Measurements from ENCODE around the gene RGS3.

Gene RGS3

DNA sequence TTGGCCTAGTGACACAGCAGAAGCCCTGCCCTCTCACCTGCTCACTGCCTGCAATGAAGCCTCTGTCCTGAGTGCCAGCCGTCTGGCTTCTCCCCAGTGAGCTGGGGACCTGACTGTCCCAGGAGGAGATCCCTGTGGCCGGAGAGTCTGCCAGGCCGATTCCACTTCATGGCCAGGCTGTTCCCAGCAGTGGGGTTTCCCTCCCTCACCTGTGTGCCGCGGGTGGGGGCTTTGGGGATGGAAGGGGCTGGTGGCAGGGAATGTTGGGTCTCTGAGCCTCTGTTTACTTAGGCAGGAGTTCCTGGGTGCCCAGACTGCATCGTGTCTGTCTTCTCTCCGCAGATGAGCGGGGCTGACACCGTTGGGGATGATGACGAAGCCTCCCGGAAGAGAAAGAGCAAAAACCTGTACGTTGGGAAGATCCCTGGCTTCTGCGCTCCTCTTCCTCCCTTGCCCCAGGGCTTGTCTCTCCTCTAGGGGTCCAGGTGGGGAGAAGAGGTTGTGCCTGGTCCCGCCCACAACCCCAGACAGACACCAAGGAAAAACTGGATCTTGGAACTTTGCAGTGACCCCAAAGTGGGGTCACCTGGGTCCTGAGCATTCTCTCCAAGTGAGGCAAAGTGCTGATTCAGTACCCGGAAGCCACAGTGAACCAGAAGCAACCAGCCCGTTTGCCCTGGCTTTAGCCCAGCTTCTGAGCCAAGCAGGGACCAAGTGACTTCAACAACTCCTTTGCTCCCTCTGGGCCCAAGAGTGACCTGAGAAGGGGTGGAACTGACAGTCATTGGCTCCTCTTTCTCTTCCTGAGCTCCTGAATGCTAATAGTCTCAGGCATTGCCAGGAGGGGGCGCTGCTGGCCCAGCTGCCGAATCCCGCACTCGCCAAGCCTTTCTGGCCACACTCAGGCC is 127.7 kb downstream of the RGS3 start:
- peak; percentile 58 for DNase-seq

DNA sequence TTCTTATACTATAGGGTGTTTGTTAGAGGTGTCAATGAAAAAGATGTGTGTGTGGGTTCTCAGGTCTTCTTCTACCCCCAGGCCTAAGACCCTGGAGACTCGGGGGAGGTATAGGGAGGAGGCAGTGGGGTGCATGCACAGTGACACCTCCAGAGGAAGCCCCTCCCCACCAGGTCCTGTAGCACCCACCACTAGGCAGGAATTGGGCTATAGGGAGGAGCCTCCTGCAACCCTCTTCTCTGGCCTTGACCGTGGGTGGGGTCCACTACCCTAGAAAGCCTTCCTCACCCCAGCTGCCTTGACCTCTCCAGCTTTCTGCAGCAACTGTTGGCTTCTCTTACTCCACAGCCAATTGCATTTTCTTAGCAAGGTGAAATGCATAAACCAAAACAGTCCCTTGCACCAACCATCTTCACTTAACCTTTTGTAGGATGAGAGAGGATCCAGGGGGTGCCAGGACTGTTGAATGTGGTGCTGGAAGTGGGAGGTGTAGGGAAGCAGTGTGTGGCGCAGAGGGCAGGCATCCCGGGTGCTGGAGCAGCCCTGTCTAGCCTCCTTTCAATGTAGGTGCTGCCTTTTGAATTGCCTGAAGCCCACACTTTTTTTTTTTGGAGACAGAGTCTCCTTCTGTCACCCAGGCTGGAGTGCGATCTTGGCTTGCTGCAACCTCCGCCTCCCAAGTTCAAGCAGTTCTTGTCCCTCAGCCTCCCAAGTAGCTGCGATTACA is 128.5 kb downstream of the RGS3 start:
- no peak for DNase-seq

DNA sequence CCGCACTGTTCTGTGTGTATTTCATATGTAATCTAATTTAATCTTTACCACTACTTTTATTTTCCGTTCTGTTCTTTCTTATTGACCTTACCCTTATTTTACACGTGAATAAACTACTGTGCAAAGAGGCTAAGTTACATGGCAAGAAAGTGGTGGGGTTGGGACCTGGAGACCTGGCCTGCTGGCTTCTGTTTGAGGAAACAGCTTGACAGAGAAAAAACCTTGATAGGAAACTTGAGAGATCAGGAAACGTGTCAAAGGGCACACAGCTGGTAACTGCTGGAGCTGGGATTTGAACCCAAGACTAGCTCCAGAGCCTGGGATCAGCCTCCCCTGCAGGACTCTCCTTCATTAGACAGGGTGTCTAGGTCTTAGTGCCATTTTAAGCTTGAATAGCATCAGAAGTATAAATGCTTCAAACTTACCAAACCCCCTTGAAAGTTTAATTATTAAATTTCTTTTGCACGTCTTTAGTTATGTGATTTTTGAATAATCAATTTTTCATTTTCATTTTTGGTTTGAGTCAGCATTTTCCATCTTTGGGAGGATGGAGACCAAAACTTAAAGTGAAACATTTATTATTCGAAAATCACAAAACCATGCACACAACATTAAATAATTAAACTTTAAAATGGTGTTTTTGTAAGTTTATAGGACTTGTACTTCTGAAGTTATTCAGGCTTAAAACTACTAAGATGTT is 129.5 kb downstream of the RGS3 start:
- DNase-seq: no peak

DNA sequence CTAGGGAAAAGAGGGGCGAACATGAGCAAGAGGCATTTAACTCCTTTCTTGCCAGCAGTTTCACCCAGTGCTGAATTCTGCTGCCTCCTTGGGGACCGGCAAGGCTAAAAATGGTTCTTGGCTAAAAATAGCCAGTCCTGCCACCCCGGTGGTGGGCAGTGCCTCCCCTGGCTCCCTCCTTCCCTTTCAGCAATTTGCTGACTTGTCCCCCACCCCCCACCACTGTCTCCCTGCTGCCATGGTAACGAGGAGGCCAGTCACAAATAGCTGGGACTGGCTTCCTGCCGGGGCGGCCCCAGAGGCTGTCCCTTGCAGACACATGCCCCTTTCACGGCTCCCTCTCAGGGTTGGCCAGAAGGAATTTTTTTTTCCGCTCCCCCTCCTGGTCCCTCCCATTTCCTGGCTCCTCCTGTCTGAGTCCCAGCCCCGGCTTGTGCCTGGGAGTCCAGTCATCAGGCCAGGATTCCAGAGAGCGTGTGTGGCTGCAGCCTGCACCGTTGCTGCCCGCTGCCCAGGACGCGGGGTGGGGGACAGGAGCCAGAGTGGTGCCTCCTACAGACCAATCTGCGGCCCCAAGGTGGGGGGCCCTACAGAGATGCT is 130.3 kb downstream of the RGS3 start:
- DNase-seq: no peak

DNA sequence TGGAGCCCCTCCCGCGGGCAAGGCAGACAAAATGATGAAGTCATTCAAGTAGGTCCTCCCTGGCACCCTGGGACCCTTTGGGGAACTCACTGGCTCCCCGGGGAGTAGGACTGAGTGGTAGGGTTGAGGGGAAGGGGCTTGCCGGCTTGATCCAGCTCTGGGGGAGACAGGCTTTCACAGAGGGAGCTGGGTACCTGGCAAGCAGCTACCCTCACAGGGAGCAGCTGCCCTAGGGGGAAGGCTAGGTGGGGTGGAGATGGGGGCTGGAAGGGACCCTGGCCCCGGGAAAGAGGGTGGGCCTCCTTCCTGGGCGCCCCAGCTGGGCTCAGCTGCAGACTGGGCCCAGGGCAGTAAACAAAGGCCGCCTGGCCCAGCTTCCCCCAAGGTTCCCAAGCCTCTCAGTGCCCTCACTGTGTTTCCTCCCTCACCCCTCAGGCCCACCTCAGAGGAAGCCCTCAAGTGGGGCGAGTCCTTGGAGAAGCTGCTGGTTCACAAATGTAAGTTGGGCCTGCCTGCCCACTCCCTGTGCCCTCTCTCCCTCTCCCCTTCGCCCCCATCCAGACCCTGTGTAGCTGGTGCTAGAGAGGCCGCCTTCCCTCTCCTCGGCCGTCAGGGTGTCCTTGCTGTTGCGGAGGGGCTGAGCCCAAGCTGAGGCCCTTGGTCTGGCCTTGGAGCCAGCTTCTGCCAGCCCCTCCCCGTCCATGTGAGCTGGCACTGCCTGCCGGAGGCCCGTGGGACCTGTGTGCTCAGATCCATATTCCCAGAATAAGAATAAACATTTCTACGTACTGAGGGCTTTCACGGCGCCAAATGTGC is 131.2 kb downstream of the RGS3 start:
- no peak for DNase-seq

DNA sequence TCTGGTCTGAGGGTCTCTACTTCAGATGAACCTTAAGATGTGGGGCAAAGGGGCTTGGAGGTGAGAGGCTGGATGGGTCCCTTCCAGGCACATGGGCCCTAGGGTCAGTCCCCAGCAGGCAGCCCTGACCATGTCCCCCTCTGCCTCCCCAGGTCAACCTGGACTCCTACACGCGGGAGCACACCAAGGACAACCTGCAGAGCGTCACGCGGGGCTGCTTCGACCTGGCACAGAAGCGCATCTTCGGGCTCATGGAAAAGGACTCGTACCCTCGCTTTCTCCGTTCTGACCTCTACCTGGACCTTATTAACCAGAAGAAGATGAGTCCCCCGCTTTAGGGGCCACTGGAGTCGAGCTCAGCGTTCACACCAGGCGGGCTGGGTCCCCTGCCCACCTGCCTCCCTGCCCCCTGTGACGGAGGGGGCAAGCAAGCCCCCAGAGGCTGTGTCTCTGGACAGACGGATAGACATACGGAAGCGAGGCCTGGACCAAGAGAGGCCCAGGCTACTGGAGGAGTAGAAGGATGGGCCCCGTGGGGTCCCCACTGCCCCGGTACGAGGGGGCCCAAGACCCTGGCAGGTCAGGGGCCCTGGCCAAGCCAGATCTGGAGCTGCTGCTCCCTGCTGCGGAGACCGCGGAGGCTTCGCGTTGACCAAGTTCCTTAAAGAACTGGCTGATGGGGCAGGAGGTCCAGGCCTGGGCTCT is 133.2 kb downstream of the RGS3 start:
- no peak for DNase-seq

DNA sequence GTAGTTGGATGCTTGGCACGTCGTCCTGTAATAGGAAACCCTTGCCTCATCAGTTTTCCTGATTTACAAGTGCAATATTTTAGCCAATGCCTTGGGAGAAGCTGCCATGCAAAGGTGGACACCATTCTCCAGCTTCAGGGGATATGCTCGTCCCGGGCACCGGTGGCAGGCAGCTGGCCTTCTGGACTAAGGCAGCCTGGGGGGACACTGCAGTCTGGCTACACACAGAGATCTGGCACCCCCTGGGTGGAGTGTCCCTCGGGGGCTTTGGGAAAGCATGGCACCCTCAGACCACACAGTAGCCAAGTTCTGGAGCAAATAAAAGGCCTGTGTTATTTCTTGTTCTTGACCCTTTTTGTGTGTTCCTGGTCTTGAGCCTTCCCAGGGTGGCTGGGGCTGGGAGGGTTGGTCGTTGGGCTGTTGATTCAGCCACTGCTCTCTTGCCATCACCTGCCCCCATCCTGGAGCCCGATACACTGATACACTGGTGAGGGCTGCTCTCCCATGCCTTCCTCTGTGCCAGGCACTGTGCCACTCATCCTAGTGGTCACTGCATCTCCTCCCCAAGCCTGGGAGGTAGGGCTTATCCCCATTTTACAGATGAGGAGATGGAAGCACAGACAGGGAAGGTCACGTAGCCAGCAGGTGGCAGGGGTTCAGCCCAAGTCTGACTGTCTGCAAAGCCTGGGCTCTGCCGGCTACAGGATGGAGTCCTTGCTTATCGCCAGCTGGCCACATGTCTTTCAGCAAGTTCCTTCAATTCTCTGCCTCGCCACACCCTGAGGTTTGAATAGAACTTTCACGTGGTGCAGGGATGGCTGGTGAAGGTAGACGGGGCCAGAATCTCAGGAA is 134.1 kb downstream of the RGS3 start:
- DNase-seq: no peak

DNA sequence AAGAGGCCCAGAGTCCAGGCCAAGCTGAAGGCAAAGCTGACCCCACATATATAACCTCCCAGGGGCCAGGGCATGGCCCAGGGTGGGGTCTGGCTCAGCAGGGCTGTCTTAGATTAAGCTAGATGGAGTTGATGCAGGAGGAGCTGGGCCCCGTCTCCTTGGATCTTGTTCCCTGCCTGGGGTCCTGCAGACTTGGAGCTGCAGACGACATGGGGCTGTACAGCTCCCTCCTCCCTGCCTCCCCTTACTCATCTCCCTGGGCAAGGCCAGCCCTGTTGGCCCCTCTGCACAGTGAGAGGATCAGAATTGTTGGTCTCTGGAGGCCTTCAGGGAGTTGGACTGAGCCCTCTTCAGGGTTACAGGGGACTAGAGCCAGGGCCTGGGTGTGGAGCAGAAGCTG is 134.9 kb downstream of the RGS3 start:
- no peak for DNase-seq

DNA sequence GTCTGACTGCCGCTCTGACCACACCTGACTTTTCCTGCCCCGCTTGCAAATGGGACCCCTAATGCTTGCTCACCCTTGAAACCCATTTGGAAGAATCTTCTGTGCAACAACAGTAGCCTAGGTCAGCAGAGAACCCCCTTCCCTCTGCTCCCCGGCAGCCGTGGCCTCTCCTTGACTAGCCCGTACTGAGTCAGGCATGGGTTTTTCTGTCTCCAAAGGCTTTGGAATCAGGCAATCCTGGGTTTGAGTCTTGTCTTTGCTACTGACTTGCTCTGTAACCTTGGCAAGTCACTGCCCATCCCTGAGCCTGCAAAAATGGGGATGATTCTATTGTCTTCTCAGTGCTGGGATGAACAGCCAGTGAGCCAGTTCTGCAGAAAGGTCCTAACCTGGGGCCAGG is 135.4 kb downstream of the RGS3 start:
- no peak for DNase-seq

DNA sequence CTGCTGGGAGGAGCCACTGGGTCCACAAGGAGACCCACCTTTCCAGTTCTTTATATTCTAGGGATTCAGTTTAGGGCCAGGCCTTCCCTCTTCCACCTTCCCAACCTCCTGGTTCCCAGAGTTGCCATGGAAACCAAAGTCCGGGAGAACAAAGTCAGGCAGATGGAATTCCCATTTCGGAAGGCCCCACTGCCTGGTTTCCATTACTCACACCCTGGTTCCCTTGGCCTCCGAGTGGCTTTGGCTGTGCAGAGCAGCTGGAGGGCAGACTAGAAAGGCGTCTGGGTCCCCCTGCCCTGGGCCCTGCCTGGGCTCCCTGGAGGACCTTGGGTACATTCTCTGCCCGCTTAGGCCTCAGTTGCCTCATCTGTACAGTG is 136.1 kb downstream of the RGS3 start:
- DNase-seq: no peak

DNA sequence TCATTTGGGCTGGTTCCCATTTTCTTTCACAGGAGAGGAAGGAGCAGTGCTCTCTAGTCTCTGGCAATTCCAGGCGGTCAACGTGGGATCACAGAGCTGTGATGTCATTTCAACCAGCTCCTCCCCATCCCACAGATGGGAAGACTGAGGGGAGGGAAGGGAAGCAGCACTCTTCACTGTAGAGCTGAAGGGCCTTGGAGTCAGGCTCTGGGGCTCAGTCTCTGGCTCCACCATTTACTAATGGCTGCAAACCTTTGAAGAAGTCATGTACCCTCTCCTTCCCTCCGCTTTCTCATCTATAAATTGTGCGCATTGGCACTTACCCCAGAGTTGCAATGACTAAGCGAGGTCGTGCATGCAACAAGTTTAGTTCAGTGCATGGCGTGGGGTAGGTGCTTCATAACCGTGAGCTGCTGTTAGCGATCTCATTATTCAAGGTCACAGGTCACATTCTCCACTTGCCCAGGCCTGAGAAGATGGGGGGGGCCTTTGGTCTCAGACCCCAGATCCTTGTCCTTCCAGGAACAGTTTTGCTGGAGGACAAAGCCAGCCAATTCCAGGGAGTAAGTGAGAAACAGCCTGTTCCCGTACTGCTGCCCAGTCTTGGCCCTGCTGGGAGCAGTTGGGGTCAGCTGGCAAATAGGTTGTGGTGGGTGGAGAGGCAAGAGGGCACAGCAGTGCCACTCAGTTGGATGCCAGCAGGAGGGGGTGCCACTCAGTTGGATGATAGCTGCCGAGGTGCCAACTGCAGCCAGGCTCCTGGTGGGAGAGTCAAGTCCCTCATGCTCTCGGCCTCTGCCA is 136.7 kb downstream of the RGS3 start:
- no peak for DNase-seq

DNA sequence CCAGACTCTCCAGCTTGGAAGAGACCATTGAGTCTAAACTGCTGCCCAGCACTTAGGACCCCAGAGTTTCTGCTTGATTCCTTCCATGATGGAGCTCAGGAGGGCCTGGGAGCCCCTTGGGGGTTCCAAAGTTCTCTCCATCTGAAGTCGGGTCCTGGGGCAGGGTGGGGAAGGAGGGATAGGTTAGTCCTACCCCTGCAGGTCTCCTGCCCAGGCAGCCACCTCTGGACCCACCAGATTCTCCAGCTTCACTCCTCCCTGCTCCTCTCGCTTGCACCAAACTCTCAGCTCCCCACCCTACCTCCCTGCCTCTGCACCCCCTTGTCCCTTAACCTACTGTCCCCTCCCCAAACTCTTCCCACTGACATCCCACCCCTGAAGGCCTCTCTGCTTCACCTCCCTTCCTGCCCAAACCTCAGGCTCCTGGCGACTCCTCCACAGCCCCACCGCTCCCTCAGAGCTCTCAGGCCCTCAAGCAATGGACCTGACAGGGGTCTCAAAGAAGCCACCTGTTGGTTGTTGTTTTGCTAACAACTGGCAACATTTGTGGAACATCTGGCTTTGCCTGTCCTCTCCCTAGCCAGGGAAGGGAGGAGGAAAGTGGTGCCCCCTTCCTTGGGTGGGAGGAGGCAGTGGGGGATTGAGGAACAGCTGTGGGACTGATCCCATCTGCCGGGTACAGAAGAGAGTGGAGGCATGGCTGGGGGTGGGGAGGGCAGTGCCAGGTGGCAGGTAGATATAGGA is 137.5 kb downstream of the RGS3 start:
- no peak for DNase-seq

DNA sequence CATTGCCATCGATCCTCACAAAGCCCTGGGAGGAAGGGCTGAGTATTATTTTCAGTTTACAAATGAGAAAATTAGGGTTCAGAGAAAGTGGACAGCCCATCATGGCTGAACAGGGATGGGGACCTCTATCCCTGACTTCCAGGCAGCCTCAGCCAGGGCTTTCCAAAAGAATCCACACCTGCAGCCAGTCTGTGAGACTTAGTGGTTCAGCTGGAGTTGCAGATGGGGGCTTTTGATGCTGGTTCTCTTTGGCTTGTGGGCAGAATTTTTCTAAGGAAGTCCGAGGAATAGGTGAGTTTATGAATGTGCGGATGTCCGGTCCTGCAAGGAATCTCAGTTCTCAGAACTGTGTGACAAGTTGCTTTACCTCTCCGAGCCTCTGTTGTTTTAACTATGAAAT is 138.1 kb downstream of the RGS3 start:
- no peak for DNase-seq

DNA sequence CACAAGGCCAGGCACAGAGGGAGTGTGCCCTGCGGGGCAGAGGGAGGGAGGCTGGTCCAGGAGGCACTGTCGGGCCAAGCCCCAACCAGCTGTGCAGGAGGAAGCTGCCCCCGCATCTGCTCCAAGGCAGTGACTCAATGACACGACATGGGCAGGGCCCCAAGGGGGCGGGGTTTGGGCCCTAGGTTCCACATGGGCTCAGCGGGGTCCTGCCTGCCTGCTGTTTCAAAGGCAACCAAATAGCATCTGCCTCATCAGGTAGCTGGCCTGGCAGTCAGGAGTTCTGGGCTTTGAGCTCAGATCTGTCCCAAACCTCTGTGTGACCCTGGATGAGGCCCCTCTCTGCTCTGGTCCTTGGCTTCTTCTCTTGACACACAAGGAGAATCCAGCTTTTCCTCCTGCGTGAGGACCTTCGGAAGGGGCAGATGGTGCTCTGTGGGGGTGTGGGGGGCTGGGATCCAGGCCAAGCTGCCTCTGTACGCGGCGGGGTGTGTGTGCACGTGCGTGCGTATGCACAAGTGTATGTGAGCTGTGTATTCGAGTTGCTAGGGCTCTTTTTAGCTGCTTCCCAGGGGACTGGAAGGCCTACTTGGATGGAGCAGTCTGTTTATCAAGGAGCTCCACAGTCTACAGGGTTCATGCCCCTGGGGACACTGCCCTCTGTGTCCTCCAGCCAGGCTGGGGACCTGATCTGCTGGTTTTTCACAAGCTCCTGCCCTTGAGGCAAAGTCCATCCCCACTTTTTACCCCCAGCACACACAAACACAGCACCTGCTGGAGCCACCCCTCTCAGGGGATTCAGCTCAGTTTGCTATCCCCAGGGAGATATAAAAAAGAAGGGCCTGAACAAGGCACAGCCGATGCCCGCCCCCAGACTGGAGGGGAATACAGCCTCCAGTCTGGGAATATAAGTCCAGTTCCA is 138.9 kb downstream of the RGS3 start:
- DNase-seq: no peak

DNA sequence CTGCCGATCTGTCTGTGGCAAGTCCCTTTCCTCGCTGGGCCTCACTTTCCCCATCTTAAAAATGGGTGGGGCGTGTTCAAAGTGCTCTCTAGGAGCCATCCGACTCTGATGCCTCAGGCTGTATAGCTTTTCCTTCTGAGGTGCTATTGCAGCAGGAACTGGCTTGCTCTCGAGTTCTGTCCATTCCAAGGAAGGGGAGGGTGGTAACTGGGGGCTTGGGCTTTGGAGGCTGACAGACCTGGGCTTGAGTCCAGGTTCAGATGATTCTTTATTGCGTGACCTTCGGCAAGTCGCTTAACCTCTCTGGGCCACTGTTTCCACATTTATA is 139.5 kb downstream of the RGS3 start:
- DNase-seq: no peak

DNA sequence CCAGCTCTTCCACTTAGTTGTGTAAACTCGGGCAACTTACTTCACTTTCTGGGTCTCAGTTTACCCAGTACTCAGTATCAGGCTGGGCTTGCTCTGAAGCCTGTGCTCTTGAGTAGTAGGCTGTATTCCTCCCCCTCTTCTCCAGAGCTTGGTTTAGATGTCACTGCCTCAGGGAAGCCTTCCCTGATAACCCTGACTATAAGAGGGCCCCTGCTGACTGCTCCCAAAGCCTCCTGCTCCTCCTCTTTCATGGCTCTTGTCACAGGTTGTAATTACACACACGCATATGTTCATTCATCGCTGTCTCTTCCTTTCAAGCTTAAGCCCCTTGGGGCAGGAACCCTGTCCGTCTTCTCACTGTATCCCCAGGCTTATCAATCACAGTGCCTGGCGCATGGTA is 140.2 kb downstream of the RGS3 start:
- DNase-seq: peak; percentile 8

DNA sequence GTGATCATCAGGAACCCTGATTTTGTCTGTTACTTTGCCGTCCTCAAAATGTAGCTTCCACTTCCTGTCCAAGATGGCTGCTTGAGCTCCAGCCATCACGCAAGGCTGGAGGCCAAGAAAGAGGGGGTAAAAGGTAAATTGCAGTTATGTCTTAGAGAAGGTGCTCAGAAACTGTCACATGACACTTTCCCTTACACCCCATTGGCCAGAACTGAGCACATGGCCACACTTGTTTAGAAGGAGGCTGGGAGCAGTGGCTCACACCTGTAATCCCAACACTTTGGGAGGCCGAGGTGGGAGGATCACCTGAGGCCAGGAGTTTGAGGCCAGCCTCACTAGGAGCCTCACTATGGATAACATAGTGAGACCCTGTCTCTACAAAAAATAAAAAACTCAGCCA is 140.9 kb downstream of the RGS3 start:
- DNase-seq: no peak

DNA sequence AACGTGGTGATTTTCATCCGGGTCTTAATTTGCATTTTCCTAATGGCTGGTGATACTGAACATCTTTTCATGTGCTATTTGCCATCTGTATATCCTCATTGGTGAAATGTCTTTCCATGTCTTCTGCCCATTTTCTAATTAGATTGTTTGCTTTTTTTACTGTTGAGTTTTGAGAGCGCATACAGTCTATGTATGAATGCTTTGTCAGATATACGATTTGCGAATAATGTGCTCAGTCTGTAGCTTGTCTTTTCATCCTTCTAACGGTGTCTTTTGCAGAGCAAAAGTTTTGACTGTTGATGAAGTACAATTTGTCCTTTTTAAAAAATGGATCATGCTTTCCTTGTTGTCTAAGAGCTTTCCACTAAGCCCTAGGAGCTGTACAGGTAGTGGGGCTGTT is 143.0 kb downstream of the RGS3 start:
- no peak for DNase-seq

Data from activated T-cell treated with anti-CD3 and anti-CD28 coated beads, Interleukin-2, amount 50 U/mL, for 1 hour (primary cell).